A549 (cell line): ENCODE measurements around the gene RNF167. TPM values are rescaled to one million over a fixed set of nuclear protein-coding genes. Genes with fewer than 3 reads are reported as not detected.
A peak's percentile ranks its signal among the peaks of the same experiment; 100 is the strongest.

ENCODE experiments used
- ATAC-seq, 2 experiments: fragments of 200-7000 bp in 1 of 2; fragments of >200 bp in 1 of 2; cut with Nextera tagmentation in 1 of 2; cut with Tn5 transposase in 1 of 2; 3 replicates each; pipeline versions ENCODE4 v1.8.0 to v1.9.1; 2018 to 2020; ENCODE audit warnings: mild to moderate bottlenecking in 1 of 2, moderate library complexity in 1 of 2
- CTCF ChIA-PET: fragments of 300-600 bp; sonication (Branson Sonifier 250); formaldehyde crosslinking; extraction: SDS; loops from one replicate; lab custom pipeline; 2021; ENCODE audit warnings: antibody characterized with exemption, inconsistent platforms; lab: Yijun Ruan, JAX
- POLR2A ChIA-PET: fragments of 350-600 bp; formaldehyde crosslinking; extraction: SDS; loops from one replicate; lab custom pipeline; 2021; ENCODE audit warnings: antibody characterized with exemption, inconsistent platforms; lab: Yijun Ruan, JAX
- DNase-seq, 2 experiments: peaks; one replicate each; pipeline versions ENCODE4 v3.0.0 to v3.0.0-alpha.2; 2011 to 2016; ENCODE audit warnings: low read depth in 1 of 2, low spot score in 1 of 2
- FAIRE-seq: peaks from 2 replicates; lab custom pipeline; 2011; peaks lifted over from hg19 to GRCh38; lab: Jason Lieb, UNC
- H3K27ac ChIP-seq, 2 experiments: fragments of >200 bp; sonication (Bioruptor Twin); formaldehyde crosslinking; 3 replicates each; pipeline ENCODE4 v1.5.1; 2016 to 2017
- H3K4me1 ChIP-seq: fragments of >200 bp; sonication (Bioruptor Twin); formaldehyde crosslinking; 3 replicates; pipeline ENCODE4 v1.6.1; 2016
- H3K4me2 ChIP-seq: fragments of >200 bp; sonication (Bioruptor Twin); formaldehyde crosslinking; 3 replicates; pipeline ENCODE4 v1.6.1; 2016
- H3K4me3 ChIP-seq: fragments of >200 bp; sonication (Bioruptor Twin); formaldehyde crosslinking; 3 replicates; pipeline ENCODE4 v1.5.1; 2016
- H3K9me3 ChIP-seq: fragments of >200 bp; sonication (Bioruptor Twin); formaldehyde crosslinking; 3 replicates; pipeline ENCODE4 v1.6.1; 2016
- BCL3 ChIP-seq: fragments of >200 bp; sonication (Bioruptor Twin); formaldehyde crosslinking; IDR thresholded peaks from 3 replicates; pipeline ENCODE4 v1.6.1; 2016
- CBX2 ChIP-seq: fragments of 200-600 bp; sonication (generic); IDR thresholded peaks from 2 replicates; pipeline ENCODE4 v1.6.1; 2016; ENCODE audit warnings: low read depth, mild to moderate bottlenecking, borderline replicate concordance
- CHD2 ChIP-seq: fragments of 150-350 bp; IDR thresholded peaks from 2 replicates; pipeline ENCODE4 v1.6.1; 2014; ENCODE audit warnings: low read length; ENCODE audit not compliant: partially characterized antibody
- CHD4 ChIP-seq: fragments of 200-600 bp; sonication (generic); IDR thresholded peaks from 2 replicates; pipeline ENCODE4 v1.6.1; 2016; ENCODE audit warnings: antibody characterized with exemption, mild to moderate bottlenecking, borderline replicate concordance
- EHMT2 ChIP-seq: fragments of 200-600 bp; sonication (generic); IDR thresholded peaks from 2 replicates; pipeline ENCODE4 v1.6.1; 2016; ENCODE audit warnings: antibody characterized with exemption, low read depth, mild to moderate bottlenecking, moderate library complexity
- ESRRA ChIP-seq: fragments of 150-350 bp; IDR thresholded peaks from 2 replicates; pipeline ENCODE4 v1.6.1; 2014; ENCODE audit warnings: mild to moderate bottlenecking, low read length, borderline replicate concordance
- FOSB ChIP-seq: fragments of 250-450 bp; sonication (Bioruptor Pico); IDR thresholded peaks from 2 replicates; pipeline ENCODE4 v1.5.0; 2020; ENCODE audit warnings: mild to moderate bottlenecking, moderate library complexity
- FOXS1 ChIP-seq: fragments of 250-450 bp; sonication (Bioruptor Pico); IDR thresholded peaks from 2 replicates; pipeline ENCODE4 v1.5.0; 2020; ENCODE audit warnings: mild to moderate bottlenecking, moderate library complexity
- GATA3 ChIP-seq: IDR thresholded peaks from 2 replicates; pipeline ENCODE4 v1.6.1; 2012; ENCODE audit warnings: borderline replicate concordance
- HDAC2 ChIP-seq: fragments of 200-600 bp; sonication (generic); IDR thresholded peaks from 2 replicates; pipeline ENCODE4 v1.6.1; 2016
- HES2 ChIP-seq: fragments of >200 bp; sonication (Bioruptor Twin); formaldehyde crosslinking; IDR thresholded peaks from 2 replicates; pipeline ENCODE4 v1.6.1; 2016
- HEYL ChIP-seq: fragments of 250-450 bp; sonication (Bioruptor Pico); IDR thresholded peaks from 2 replicates; pipeline ENCODE4 v1.8.0; 2021; ENCODE audit warnings: mild to moderate bottlenecking, moderate library complexity
- HOXA7 ChIP-seq: fragments of 250-450 bp; sonication (Bioruptor Pico); IDR thresholded peaks from 2 replicates; pipeline ENCODE4 v1.5.0; 2020; ENCODE audit warnings: mild to moderate bottlenecking, moderate library complexity
- HOXB13 ChIP-seq: fragments of 250-450 bp; sonication (Bioruptor Pico); IDR thresholded peaks from 2 replicates; pipeline ENCODE4 v1.5.0; 2020; ENCODE audit warnings: low read depth, mild to moderate bottlenecking, moderate library complexity
- KDM1A ChIP-seq: fragments of 200-600 bp; sonication (generic); IDR thresholded peaks from 2 replicates; pipeline ENCODE4 v1.6.1; 2016; ENCODE audit warnings: low read depth, mild to moderate bottlenecking
- KDM5A ChIP-seq: fragments of 200-600 bp; sonication (generic); IDR thresholded peaks from 2 replicates; pipeline ENCODE4 v1.6.1; 2016; ENCODE audit warnings: antibody characterized with exemption, mild to moderate bottlenecking
- RAD21 ChIP-seq, 2 experiments: fragments of >200 bp in 1 of 2; sonication (Bioruptor Twin) in 1 of 2; formaldehyde crosslinking in 1 of 2; IDR thresholded peaks in 1 of 2; conservative IDR thresholded peaks in 1 of 2; 2 replicates in 1 of 2; 3 replicates in 1 of 2; pipeline ENCODE4 v1.6.1; 2012 to 2018; ENCODE audit warnings: inconsistent platforms in 1 of 2
- USF2 ChIP-seq: fragments of 450-650 bp; IDR thresholded peaks from 2 replicates; pipeline ENCODE4 v1.6.1; 2014; ENCODE audit warnings: antibody characterized with exemption
- ZFP36 ChIP-seq: fragments of 450-650 bp; IDR thresholded peaks from 2 replicates; pipeline ENCODE4 v1.6.1; 2014; ENCODE audit warnings: borderline replicate concordance; ENCODE audit not compliant: partially characterized antibody
- ZSCAN20 ChIP-seq: fragments of 250-450 bp; sonication (Bioruptor Pico); IDR thresholded peaks from 2 replicates; pipeline ENCODE4 v1.8.0; 2022; ENCODE audit warnings: mild to moderate bottlenecking, moderate library complexity
- WGBS: methylation state at CpG from one replicate; pipeline ENCODE4 v1.1.6; 2017; ENCODE audit errors: missing lambda C conversion rate; 5-methylcytosine and 5-hydroxymethylcytosine counted together
- polyA plus RNA-seq, 4 experiments: library from polyadenylated mRNA; depleted of rRNA in 3 of 4; stranded (reverse); fragments of >200 nt; fragmentation: RNase III in 1 of 4; extraction: RNeasy Plus Mini Kit Qiagen cat#74134 plus additional on column Dnase treatment in 1 of 4; gene quantifications; 2 replicates in 3 of 4; 3 replicates in 1 of 4; pipeline ENCODE4 v1.2.3, GENCODE V29; 2011 to 2017

Gene RNF167
- polyA plus RNA-seq, 2 of the 4 experiments (the other 2 are of a cell fraction): 86.4 to 98.7 TPM

- no peak for TF ChIP-seq ZFP36
These were observed 46.8 kb upstream of the RNF167 start (continued) for GRCh38 chr17:4893272-4893671.

- WGBS: 93% methylated on average over 24 of the region's 31 CpGs
- FAIRE-seq: no peak
- Histone ChIP-seq H3K9me3 (no peaks in the 10 kb centered on the region), H3K4me2 (no peak overlapping the region), H3K4me3 (no peak overlapping the region), H3K4me1 (no peaks in the 10 kb centered on the region), H3K27ac (no peak overlapping the region)
- TF ChIP-seq KDM5A: no peak
- no peak for TF ChIP-seq KDM1A
- TF ChIP-seq CHD4: no peak
- TF ChIP-seq CHD2: no peak
- no peak for TF ChIP-seq BCL3
- no peak for TF ChIP-seq HEYL (CRISPR knock-in tag)
- no peak for TF ChIP-seq HES2
- no peak for TF ChIP-seq EHMT2
- no peak for TF ChIP-seq USF2
- no peak for TF ChIP-seq HOXB13 (CRISPR knock-in tag)
- no peak for TF ChIP-seq FOXS1 (CRISPR knock-in tag)
- ChIA-PET POLR2A (interaction anchor here (0.5 kb wide), 1 partner anchor 10 kb away, joined by 3 read pairs; no protein-coding TSS in a partner anchor), CTCF (interaction anchor here (0.7 to 7.2 kb wide), 9 partner anchors 8 to 329 kb away, joined by 3 to 83 read pairs (median 5); partner anchors contain the start of genes ARRB2, C17orf107 and CHRNE)
- ATAC-seq: peak in 1 of 2 experiments; percentile 6; a peak in 2 of 6 replicates
- no peak for DNase-seq
These were observed 46.1 kb upstream of the RNF167 start for GRCh38 chr17:4893721-4894560.

GRCh38 chr17:4895121-4895520, 44.9 kb upstream of the RNF167 start:
- FAIRE-seq (no peak), DNase-seq (no peak), ATAC-seq (no peak)
- H3K4me3 ChIP-seq: no peak overlapping the region
- ChIA-PET POLR2A (no interaction called here), CTCF (interaction anchor here (0.6 to 1.8 kb wide), 9 partner anchors 8 to 328 kb away, joined by 3 to 9 read pairs (median 5); partner anchors contain the start of genes ARRB2 and CHRNE)
- WGBS: 94% methylated on average over 11 of the region's 13 CpGs
- no peaks in the 10 kb centered on the region for H3K4me1 ChIP-seq
- no peaks in the 10 kb centered on the region for H3K9me3 ChIP-seq
- H3K27ac ChIP-seq: no peak overlapping the region
- TF ChIP-seq HDAC2 (no peak), FOXS1 (CRISPR knock-in tag) (no peak), GATA3 (no peak)
- no peak overlapping the region for H3K4me2 ChIP-seq

- H3K4me1 ChIP-seq: no peaks in the 10 kb centered on the region
- DNase-seq (no peak), FAIRE-seq (no peak), ATAC-seq (peak in 1 of 2 experiments; percentile 42; a peak in 3 of 6 replicates)
- no peak for TF ChIP-seq CBX2
- TF ChIP-seq FOSB (CRISPR knock-in tag): no peak
- TF ChIP-seq ZSCAN20 (CRISPR knock-in tag): no peak
- TF ChIP-seq HOXA7 (CRISPR knock-in tag): no peak
- TF ChIP-seq ESRRA: peak; percentile 61; the same call in 1 of the 2 replicates
- no peak for TF ChIP-seq KDM1A
- 0 out of 5 replicates have a peak, but pooled peaks of 1 of the 2 experiments have one; percentile 3 for TF ChIP-seq RAD21 (conservative IDR thresholded peaks at IDR 0.05 in 1 of 2, IDR thresholded peaks at IDR 0.05 in 1 of 2)
- no peak for TF ChIP-seq FOXS1 (CRISPR knock-in tag)
- TF ChIP-seq BCL3: no peak
- 85% methylated on average over 27 of the region's 27 CpGs for WGBS
- CTCF ChIA-PET: interaction anchor here (0.5 to 2.5 kb wide), 14 partner anchors 8 to 329 kb away, joined by 3 to 8 read pairs (median 4); partner anchors contain the start of gene ARRB2
- H3K4me2 ChIP-seq: no peak overlapping the region
- H3K27ac ChIP-seq: no peak overlapping the region
- no peaks in the 10 kb centered on the region for H3K9me3 ChIP-seq
- no peak overlapping the region for H3K4me3 ChIP-seq
- POLR2A ChIA-PET: no interaction called here
These were observed 44.3 kb upstream of the RNF167 start for GRCh38 chr17:4895657-4896331.
